GM18511 (cell line): ENCODE results near the gene TACC2.
A peak's percentile ranks its signal among the peaks of the same experiment; 100 is the strongest.

ENCODE experiments used
- ATAC-seq: cut with Tn5 transposase; IDR thresholded peaks from one replicate; pipeline ENCODE4 v1.9.1; 2021; ENCODE audit warnings: mild to moderate bottlenecking, moderate library complexity; ENCODE audit not compliant: unreplicated experiment

TACC2 gene

GRCh38 chr10:122263971-122264370 lies 275.0 kb downstream of the TACC2 start:
- no peak for ATAC-seq

GRCh38 chr10:122264436-122264835 lies 275.5 kb downstream of the TACC2 start:
- no peak for ATAC-seq

GRCh38 chr10:122264931-122265330 lies 276.0 kb downstream of the TACC2 start:
- ATAC-seq: no peak

GRCh38 chr10:122265896-122266295 lies 276.9 kb downstream of the TACC2 start:
- no peak for ATAC-seq

- ATAC-seq: peak; percentile 63
Measured at GRCh38 chr10:122267849-122268737, 279.1 kb downstream of the TACC2 start.

- no peak for ATAC-seq
Measured at GRCh38 chr10:122269059-122269687, 280.2 kb downstream of the TACC2 start.

- no peak for ATAC-seq
Measured at GRCh38 chr10:122271076-122271475, 282.1 kb downstream of the TACC2 start, which contains the start of gene BTBD16. BTBD16 (plus strand) TSS chr10:122271296; CDS start chr10:122275082, 3,786 bp downstream.

- no peak for ATAC-seq
Measured at GRCh38 chr10:122273966-122274545, 285.1 kb downstream of the TACC2 start.

GRCh38 chr10:122276611-122277208 lies 287.7 kb downstream of the TACC2 start:
- ATAC-seq: no peak

GRCh38 chr10:122277526-122278136 lies 288.7 kb downstream of the TACC2 start:
- no peak for ATAC-seq

- ATAC-seq: no peak
Measured at GRCh38 chr10:122279725-122280141, 290.8 kb downstream of the TACC2 start.

GRCh38 chr10:122280156-122280555 lies 291.2 kb downstream of the TACC2 start:
- no peak for ATAC-seq

- ATAC-seq: no peak
Measured at GRCh38 chr10:122281018-122281626, 292.2 kb downstream of the TACC2 start.

GRCh38 chr10:122281751-122282150 lies 292.8 kb downstream of the TACC2 start:
- ATAC-seq: no peak

GRCh38 chr10:122282253-122282671 lies 293.3 kb downstream of the TACC2 start:
- no peak for ATAC-seq

GRCh38 chr10:122282909-122283308 lies 293.9 kb downstream of the TACC2 start:
- no peak for ATAC-seq

GRCh38 chr10:122285506-122286444 lies 296.8 kb downstream of the TACC2 start:
- no peak for ATAC-seq

- no peak for ATAC-seq
Measured at GRCh38 chr10:122286867-122287266, 297.9 kb downstream of the TACC2 start.

- ATAC-seq: no peak
Measured at GRCh38 chr10:122287570-122287969, 298.6 kb downstream of the TACC2 start.
